ENCODE data around the gene IFI27. TPM values are rescaled to one million over a fixed set of nuclear protein-coding genes. Genes with fewer than 3 reads are reported as not detected.
"Not testable (repeated sequence)": the region's sequence is repeated elsewhere in the genome, so short reads cannot be mapped to it uniquely, and the experiment has no call there.

IFI27 gene
- total RNA-seq, result 1 to 10 TPM; 1.6 to 6.1 (median 1.8) TPM
- total RNA-seq (2013), result 2.9 TPM
- total RNA-seq, result 0.09 to 4.0 (median 0.75) reads per million in 29 experiments

DNA sequence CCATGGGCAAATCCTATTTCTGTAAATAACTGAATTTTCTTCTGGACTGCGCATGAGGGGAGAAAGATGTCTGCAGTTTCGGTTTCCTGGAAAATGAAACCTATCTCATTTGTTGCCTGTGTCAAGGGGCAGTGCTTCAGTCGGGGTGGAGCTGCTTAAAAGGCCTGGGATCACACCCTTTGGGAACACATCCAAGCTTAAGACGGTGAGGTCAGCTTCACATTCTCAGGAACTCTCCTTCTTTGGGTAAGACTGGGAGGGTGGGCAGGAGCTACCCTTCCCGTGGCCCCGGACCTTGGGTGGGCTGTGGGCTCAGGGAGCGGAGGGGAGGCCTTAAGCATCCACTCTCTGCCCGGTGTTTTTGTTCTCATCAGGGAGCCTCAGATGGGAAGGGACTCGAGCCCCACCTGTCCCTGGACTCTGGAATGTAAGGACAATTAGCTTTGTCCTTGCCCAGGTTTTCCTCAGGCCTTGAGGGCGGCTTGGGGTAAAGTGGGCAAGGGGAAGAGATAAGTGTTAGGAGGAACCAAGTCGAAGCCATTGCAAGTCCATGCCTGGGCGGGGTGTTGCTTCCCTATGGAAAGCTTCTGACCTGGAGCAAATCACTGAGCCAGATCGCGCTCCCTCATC lies at the start of gene IFI27:
Gene IFI27, plus strand, starts transcription at position 185 of the 630 bp plus-strand sequence.
- H3K27ac ChIP-seq (ENCODE audit: low read length), result no peak within 1 kb of the TSS
- no peak within 1 kb of the TSS for H3K4me3 Mint-ChIP-seq

DNA sequence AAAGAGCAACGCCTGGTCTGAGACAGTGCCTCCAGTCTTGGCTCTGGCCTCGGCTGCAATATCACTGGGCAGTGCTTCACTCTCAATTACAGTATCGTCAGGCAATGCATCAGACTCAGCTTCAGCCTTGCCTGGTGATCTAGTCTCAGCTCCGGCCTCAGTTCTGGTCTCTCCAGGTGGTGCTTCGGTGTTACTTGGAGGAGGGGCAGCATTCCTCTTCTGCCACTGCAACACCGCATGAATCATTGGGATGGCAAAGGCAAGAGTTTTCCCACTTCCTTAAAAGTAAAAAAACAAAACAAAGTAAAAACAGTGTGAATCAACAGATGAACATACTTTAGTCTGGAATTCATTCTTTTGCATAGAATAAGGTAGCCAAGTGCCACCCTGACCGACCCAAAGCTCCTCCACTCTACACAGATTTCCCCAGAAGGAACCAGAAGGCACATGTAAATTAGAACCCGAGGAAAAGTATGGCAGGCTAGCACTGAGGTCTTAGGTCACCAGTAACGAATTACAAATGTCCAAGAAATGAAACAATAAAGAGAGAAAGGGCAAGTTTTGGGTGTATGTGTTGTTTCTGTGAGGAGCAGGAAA lies 48.1 kb upstream of the IFI27 start:
- H3K27ac ChIP-seq (ENCODE audit: low read length), result no peak overlapping the region
- no peaks in the 10 kb centered on the region for H3K27me3 ChIP-seq (replicated peaks in 1 of 2; ENCODE audit: control insufficient read depth in 2 of 2, extremely low read depth in 1 of 2, insufficient read depth in 2 of 2, low read length in 1 of 2)
- ChIA-PET POLR2A (no interaction called here), CTCF (no interaction called here)
- H3K9me3 ChIP-seq, result no peaks in the 10 kb centered on the region
- H3K4me1 Mint-ChIP-seq, result peaks cover 87 to 89% (median 88%) of the 10 kb centered on the region in 3 donors
- peaks cover 12 to 50% of the 10 kb centered on the region in 2 experiments for H3K4me1 ChIP-seq (ENCODE audit: control insufficient read depth in 1 of 2, extremely low read depth in 1 of 2, insufficient read depth in 2 of 2, low read length in 2 of 2)
- H3K4me3 Mint-ChIP-seq, result no peak overlapping the region
- no peak overlapping the region for H3K27ac Mint-ChIP-seq
- DNase-seq (no peak), ATAC-seq (replicated peaks in 1 of 4) (no peak)
- H3K36me3 Mint-ChIP-seq, result peaks cover 69% of the 10 kb centered on the region
- H3K27me3 Mint-ChIP-seq, result no peaks in the 10 kb centered on the region
- peaks cover 11 to 72% of the 10 kb centered on the region in 2 donors for H3K36me3 ChIP-seq (ENCODE audit: control insufficient read depth in 2 of 2, extremely low read depth in 1 of 2, insufficient read depth in 1 of 2, low read length in 1 of 2)
- WGBS (ENCODE audit: insufficient coverage), result 97% methylated on average over 4 of the region's 9 CpGs
- no peak overlapping the region for H3K4me3 ChIP-seq (ENCODE audit: control insufficient read depth in 1 of 2, extremely low read depth in 1 of 2, low read length in 1 of 2)
- peaks cover 0 to under 1% (median 0%) of the 10 kb centered on the region in 3 donors for H3K9me3 Mint-ChIP-seq

More for the DNA sequence above, at the start of gene IFI27:
- H3K27me3 Mint-ChIP-seq, result peaks cover 3 to 9% of the 10 kb centered on the region in 2 donors
- Histone ChIP-seq H3K9me3 (no peaks in the 10 kb centered on the region), H3K4me1 (ENCODE audit: control insufficient read depth in 1 of 2, extremely low read depth in 1 of 2, insufficient read depth in 2 of 2, low read length in 2 of 2) (no peaks in the 10 kb centered on the region), H3K27me3 (replicated peaks in 1 of 2; ENCODE audit: control insufficient read depth in 2 of 2, extremely low read depth in 1 of 2, insufficient read depth in 2 of 2, low read length in 1 of 2) (peaks cover 0 to 16% of the 10 kb centered on the region in 2 experiments), H3K36me3 (ENCODE audit: control insufficient read depth in 2 of 2, extremely low read depth in 1 of 2, insufficient read depth in 1 of 2, low read length in 1 of 2) (no peaks in the 10 kb centered on the region), H3K4me3 (ENCODE audit: control insufficient read depth in 1 of 2, extremely low read depth in 1 of 2, low read length in 1 of 2) (no peak within 1 kb of the TSS)
- H3K4me1 Mint-ChIP-seq, result no peaks in the 10 kb centered on the region
- ATAC-seq (replicated peaks in 1 of 4) (no peak), DNase-seq (no peak)
- POLR2A ChIA-PET, result no interaction called here
- CTCF ChIA-PET, result no interaction called here
- no peaks in the 10 kb centered on the region for H3K9me3 Mint-ChIP-seq
- H3K36me3 Mint-ChIP-seq, result no peaks in the 10 kb centered on the region
- WGBS (ENCODE audit: insufficient coverage), result 94% methylated on average over 12 of the region's 14 CpGs
- H3K27ac Mint-ChIP-seq, result no peak within 1 kb of the TSS

DNA sequence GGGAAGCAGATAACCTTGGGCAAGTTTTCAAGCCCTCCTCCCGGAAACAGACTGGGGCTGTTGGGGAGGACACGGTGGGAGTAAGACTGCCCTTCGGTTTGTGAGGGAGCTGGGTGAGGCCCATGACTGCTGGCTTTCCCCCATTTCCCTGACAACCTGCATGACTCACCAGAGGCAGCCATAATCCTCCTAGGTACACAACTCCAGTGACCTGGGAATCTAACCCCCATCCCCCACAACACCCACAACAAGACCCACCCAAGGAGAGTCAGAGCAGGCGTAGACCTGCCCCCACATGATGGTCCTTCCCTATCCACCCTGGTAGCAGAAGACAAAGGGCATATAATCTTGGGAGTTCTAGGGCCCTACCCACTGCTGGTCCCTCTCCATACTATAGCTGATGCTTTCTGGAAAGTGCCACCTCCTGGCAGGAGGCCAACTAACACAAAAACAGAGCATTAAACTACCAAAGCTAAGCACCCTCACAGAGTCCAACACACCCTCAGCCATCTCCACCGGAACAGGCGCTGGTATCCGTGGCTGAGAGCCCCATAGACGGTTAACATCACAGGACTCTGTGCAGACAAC lies 44.4 kb upstream of the IFI27 start:
- ChIA-PET POLR2A (interaction anchor here in 1 of 2 donors (1.2 kb wide), 1 partner anchor 16 kb away, joined by 8 read pairs; no protein-coding TSS in a partner anchor), CTCF (interaction anchor here in 1 of 2 donors (0.6 kb wide), 1 partner anchor 103 kb away, joined by 5 read pairs; no protein-coding TSS in a partner anchor)
- Histone ChIP-seq H3K36me3 (ENCODE audit: control insufficient read depth in 2 of 2, extremely low read depth in 1 of 2, insufficient read depth in 1 of 2, low read length in 1 of 2) (peaks cover 2 to 35% of the 10 kb centered on the region in 2 donors), H3K4me3 (ENCODE audit: control insufficient read depth in 1 of 2, extremely low read depth in 1 of 2, low read length in 1 of 2) (no peak overlapping the region), H3K4me1 (ENCODE audit: control insufficient read depth in 1 of 2, extremely low read depth in 1 of 2, insufficient read depth in 2 of 2, low read length in 2 of 2) (peaks cover 0 to 21% of the 10 kb centered on the region in 2 experiments), H3K9me3 (no peaks in the 10 kb centered on the region), H3K27ac (ENCODE audit: low read length) (no peak overlapping the region), H3K27me3 (replicated peaks in 1 of 2; ENCODE audit: control insufficient read depth in 2 of 2, extremely low read depth in 1 of 2, insufficient read depth in 2 of 2, low read length in 1 of 2) (no peaks in the 10 kb centered on the region)
- H3K9me3 Mint-ChIP-seq, result peaks cover 10 to 32% (median 17%) of the 10 kb centered on the region in 3 donors
- no peaks in the 10 kb centered on the region for H3K27me3 Mint-ChIP-seq
- H3K27ac Mint-ChIP-seq, result peak overlapping the region; percentile 49 to 53
- ATAC-seq (replicated peaks in 1 of 4) (peak in 1 of 4 experiments; percentile 22), DNase-seq (no peak)
- peaks cover 88 to 94% (median 89%) of the 10 kb centered on the region in 3 donors for H3K4me1 Mint-ChIP-seq
- WGBS (ENCODE audit: insufficient coverage), result 89% methylated on average over 4 of the region's 8 CpGs
- H3K36me3 Mint-ChIP-seq, result peaks cover 78% of the 10 kb centered on the region
- peak overlapping the region in 1 of 3 donors; percentile 47 for H3K4me3 Mint-ChIP-seq

DNA sequence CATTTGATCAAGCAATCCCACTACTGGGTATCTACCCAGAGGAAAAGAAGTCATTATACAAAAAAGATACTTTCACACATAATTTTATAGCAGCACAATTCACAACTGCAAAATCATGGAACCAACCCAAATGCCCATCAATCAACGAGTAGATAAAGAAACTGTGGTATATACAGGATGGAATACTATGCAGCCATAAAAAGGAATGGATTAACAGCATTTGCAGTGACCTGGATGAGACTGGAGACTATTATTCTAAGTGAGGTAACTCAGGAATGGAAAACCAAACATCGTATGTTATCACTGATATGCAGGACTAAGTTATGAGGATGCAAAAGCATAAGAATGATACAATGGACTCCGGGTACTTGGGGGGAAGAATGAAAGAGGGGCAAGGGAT lies 38.5 kb upstream of the IFI27 start:
- H3K27ac Mint-ChIP-seq; POLR2A ChIA-PET; H3K27me3 ChIP-seq (replicated peaks in 1 of 2; ENCODE audit: control insufficient read depth in 2 of 2, extremely low read depth in 1 of 2, insufficient read depth in 2 of 2, low read length in 1 of 2); H3K9me3 ChIP-seq; H3K36me3 ChIP-seq (ENCODE audit: control insufficient read depth in 2 of 2, extremely low read depth in 1 of 2, insufficient read depth in 1 of 2, low read length in 1 of 2); DNase-seq; H3K27me3 Mint-ChIP-seq; CTCF ChIA-PET; H3K27ac ChIP-seq (ENCODE audit: low read length); ATAC-seq (replicated peaks in 1 of 4); H3K4me3 ChIP-seq (ENCODE audit: control insufficient read depth in 1 of 2, extremely low read depth in 1 of 2, low read length in 1 of 2): not testable (repeated sequence)
- H3K4me1 ChIP-seq (ENCODE audit: control insufficient read depth in 1 of 2, extremely low read depth in 1 of 2, insufficient read depth in 2 of 2, low read length in 2 of 2), result peaks cover 4 to 12% of the 10 kb centered on the region in 2 experiments
- Mint-ChIP-seq H3K4me1 (peaks cover 72 to 78% (median 76%) of the 10 kb centered on the region in 3 donors), H3K36me3 (peaks cover 77% of the 10 kb centered on the region), H3K4me3 (peak overlapping the region in 2 of 3 donors; percentile 11 to 47), H3K9me3 (peaks cover 17 to 53% (median 28%) of the 10 kb centered on the region in 3 donors)
- WGBS (ENCODE audit: insufficient coverage), result 100% methylated on average over 1 of the region's 3 CpGs

DNA sequence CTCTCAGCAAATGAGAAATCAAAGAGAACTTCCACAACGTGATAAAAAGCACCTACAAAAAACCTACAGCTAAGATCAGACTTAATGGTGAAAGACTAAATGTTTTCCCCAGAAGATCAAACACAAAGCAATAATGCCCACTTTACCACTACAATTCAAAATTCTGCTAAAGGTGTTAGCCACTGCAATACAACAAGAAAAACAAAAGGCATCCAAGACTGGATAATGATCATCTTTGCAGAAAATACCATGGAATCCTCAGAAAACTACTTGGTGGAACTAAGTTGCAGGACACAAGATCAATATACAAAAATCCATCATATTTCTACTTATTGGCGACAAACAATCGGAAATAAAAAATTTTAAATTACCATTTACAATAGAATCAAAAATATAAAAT lies 36.0 kb upstream of the IFI27 start:
- DNase-seq (no peak), ATAC-seq (replicated peaks in 1 of 4) (no peak)
- Mint-ChIP-seq H3K4me3 (peak overlapping the region; percentile 21 to 52 (median 31)), H3K9me3 (peaks cover 5 to 36% (median 18%) of the 10 kb centered on the region in 3 donors), H3K27me3 (no peaks in the 10 kb centered on the region), H3K27ac (no peak overlapping the region), H3K4me1 (peaks cover 72 to 77% (median 76%) of the 10 kb centered on the region in 3 donors), H3K36me3 (peaks cover 76% of the 10 kb centered on the region)
- Histone ChIP-seq H3K9me3 (peaks cover 8% of the 10 kb centered on the region), H3K27me3 (replicated peaks in 1 of 2; ENCODE audit: control insufficient read depth in 2 of 2, extremely low read depth in 1 of 2, insufficient read depth in 2 of 2, low read length in 1 of 2) (no peaks in the 10 kb centered on the region), H3K36me3 (ENCODE audit: control insufficient read depth in 2 of 2, extremely low read depth in 1 of 2, insufficient read depth in 1 of 2, low read length in 1 of 2) (peaks cover 5 to 24% of the 10 kb centered on the region in 2 donors), H3K4me3 (ENCODE audit: control insufficient read depth in 1 of 2, extremely low read depth in 1 of 2, low read length in 1 of 2) (no peak overlapping the region), H3K4me1 (ENCODE audit: control insufficient read depth in 1 of 2, extremely low read depth in 1 of 2, insufficient read depth in 2 of 2, low read length in 2 of 2) (peaks cover 25 to 31% of the 10 kb centered on the region in 2 experiments), H3K27ac (ENCODE audit: low read length) (no peak overlapping the region)
- POLR2A ChIA-PET, result interaction anchor here (0.6 to 0.7 kb wide), 3 partner anchors 10 to 35 kb away, joined by 3 to 7 read pairs (median 4); no protein-coding TSS in a partner anchor
- WGBS (ENCODE audit: insufficient coverage), result 86% methylated on average over 1 of the region's 3 CpGs
- CTCF ChIA-PET, result no interaction called here

DNA sequence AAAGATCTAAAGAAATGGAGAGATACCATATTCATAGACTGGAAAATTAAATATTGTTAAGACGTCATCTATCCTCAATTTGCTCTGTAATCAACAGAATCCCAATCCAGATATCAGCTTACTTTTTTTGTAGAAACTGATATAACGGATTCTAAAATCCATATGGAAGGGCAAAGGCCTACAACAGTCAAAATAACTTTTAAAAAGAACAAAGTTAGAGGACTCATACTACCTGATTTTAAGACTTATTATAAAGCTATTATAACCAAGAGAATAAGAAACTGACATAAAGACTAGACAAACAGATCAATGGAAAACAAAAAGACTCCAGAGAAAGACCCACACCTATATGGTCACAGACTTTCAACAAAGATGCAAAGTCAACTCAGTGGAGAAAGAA lies 35.5 kb upstream of the IFI27 start:
- H3K27ac Mint-ChIP-seq, result no peak overlapping the region
- WGBS (ENCODE audit: insufficient coverage), result no CpG with 5 or more reads among the region's 2 CpGs
- Histone ChIP-seq H3K4me1 (ENCODE audit: control insufficient read depth in 1 of 2, extremely low read depth in 1 of 2, insufficient read depth in 2 of 2, low read length in 2 of 2) (peaks cover 30 to 32% of the 10 kb centered on the region in 2 experiments), H3K4me3 (ENCODE audit: control insufficient read depth in 1 of 2, extremely low read depth in 1 of 2, low read length in 1 of 2) (no peak overlapping the region), H3K27me3 (replicated peaks in 1 of 2; ENCODE audit: control insufficient read depth in 2 of 2, extremely low read depth in 1 of 2, insufficient read depth in 2 of 2, low read length in 1 of 2) (no peaks in the 10 kb centered on the region), H3K36me3 (ENCODE audit: control insufficient read depth in 2 of 2, extremely low read depth in 1 of 2, insufficient read depth in 1 of 2, low read length in 1 of 2) (peaks cover 5 to 25% of the 10 kb centered on the region in 2 donors), H3K9me3 (peaks cover 8% of the 10 kb centered on the region), H3K27ac (ENCODE audit: low read length) (no peak overlapping the region)
- ChIA-PET POLR2A (interaction anchor here in 1 of 2 donors (0.6 kb wide), 1 partner anchor 10 kb away, joined by 3 read pairs; no protein-coding TSS in a partner anchor), CTCF (no interaction called here)
- peaks cover 5 to 31% (median 18%) of the 10 kb centered on the region in 3 donors for H3K9me3 Mint-ChIP-seq
- H3K27me3 Mint-ChIP-seq, result no peaks in the 10 kb centered on the region
- peak overlapping the region; percentile 64 to 99 (median 66) for H3K4me3 Mint-ChIP-seq
- DNase-seq (no peak), ATAC-seq (replicated peaks in 1 of 4) (no peak)
- H3K36me3 Mint-ChIP-seq, result peaks cover 74% of the 10 kb centered on the region
- H3K4me1 Mint-ChIP-seq, result peaks cover 70 to 76% (median 75%) of the 10 kb centered on the region in 3 donors
